HepG2 (cell line): ENCODE measurements around the gene CCDC183. TPM values are rescaled to one million over a fixed set of nuclear protein-coding genes. Genes with fewer than 3 reads are reported as not detected.
A peak's percentile ranks its signal among the peaks of the same experiment; 100 is the strongest.

Source experiments
- AFF4 ChIP-seq: sonication (generic); formaldehyde crosslinking; IDR thresholded peaks from 2 replicates; pipeline ENCODE4 v1.4.0; 2020; ENCODE audit warnings: missing genetic modification reagents
- BHLHE40 ChIP-seq: IDR thresholded peaks from 2 replicates; pipeline ENCODE4 v1.6.1; 2011; ENCODE audit warnings: low read length, improper control_type of control experiment
- DNMT3B ChIP-seq: conservative IDR thresholded peaks from 2 replicates; pipeline ENCODE4 v1.6.1; 2016; ENCODE audit warnings: missing biosample characterization, control low read depth
- ELF3 ChIP-seq: IDR thresholded peaks from 2 replicates; pipeline ENCODE4 v1.6.1; 2016; ENCODE audit warnings: missing genetic modification reagents, missing compliant biosample characterization
- ETV6 ChIP-seq: sonication (generic); formaldehyde crosslinking; conservative IDR thresholded peaks from 2 replicates; pipeline ENCODE4 v1.4.0; 2020; ENCODE audit warnings: missing genetic modification reagents
- GPN1 ChIP-seq: sonication (generic); formaldehyde crosslinking; IDR thresholded peaks from 2 replicates; pipeline ENCODE4 v1.5.1; 2020; ENCODE audit warnings: missing genetic modification reagents, borderline replicate concordance
- HBP1 ChIP-seq: IDR thresholded peaks from 2 replicates; pipeline ENCODE4 v1.6.1; 2016; ENCODE audit warnings: low read depth, control low read depth
- IRX3 ChIP-seq: sonication (generic); formaldehyde crosslinking; IDR thresholded peaks from 2 replicates; pipeline ENCODE4 v1.8.1; 2023; ENCODE audit warnings: mild to moderate bottlenecking, low read depth, missing genetic modification reagents, borderline replicate concordance
- KAT8 ChIP-seq: IDR thresholded peaks from 2 replicates; pipeline ENCODE4 v1.6.1; 2016; ENCODE audit warnings: missing genetic modification reagents, missing compliant biosample characterization
- KLF15 ChIP-seq: sonication (generic); formaldehyde crosslinking; IDR thresholded peaks from 2 replicates; pipeline ENCODE4 v1.8.1; 2023; ENCODE audit warnings: borderline replicate concordance, mild to moderate bottlenecking, inconsistent platforms, missing genetic modification reagents, mixed read lengths
- POLR2G ChIP-seq: fragments of 200-400 bp; formaldehyde crosslinking; IDR thresholded peaks from 2 replicates; pipeline ENCODE4 v1.6.1; 2018; ENCODE audit warnings: mild to moderate bottlenecking, low read depth, low read length, moderate library complexity
- RARA ChIP-seq: IDR thresholded peaks from 2 replicates; pipeline ENCODE4 v1.6.1; 2016; ENCODE audit warnings: missing genetic modification reagents, missing compliant biosample characterization
- REL ChIP-seq: sonication (generic); formaldehyde crosslinking; conservative IDR thresholded peaks from 2 replicates; pipeline ENCODE4 v1.8.0; 2022; ENCODE audit warnings: mild to moderate bottlenecking, missing genetic modification reagents, moderate library complexity
- TOPORS ChIP-seq: sonication (generic); formaldehyde crosslinking; IDR thresholded peaks from 2 replicates; pipeline ENCODE4 v1.8.0; 2023; ENCODE audit warnings: mild to moderate bottlenecking, missing genetic modification reagents
- ZBTB14 ChIP-seq: sonication (generic); formaldehyde crosslinking; IDR thresholded peaks from 2 replicates; pipeline ENCODE4 v1.4.0; 2020; ENCODE audit warnings: missing genetic modification reagents
- ZBTB44 ChIP-seq: sonication (generic); formaldehyde crosslinking; IDR thresholded peaks from 2 replicates; pipeline ENCODE4 v1.4.0; 2020; ENCODE audit warnings: missing genetic modification reagents
- ZFAT ChIP-seq: sonication (generic); formaldehyde crosslinking; conservative IDR thresholded peaks from 2 replicates; pipeline ENCODE4 v1.8.1; 2023; ENCODE audit warnings: missing genetic modification reagents, inconsistent platforms
- ZMYM2 ChIP-seq: sonication (generic); formaldehyde crosslinking; IDR thresholded peaks from 2 replicates; pipeline ENCODE4 v1.8.0; 2022; ENCODE audit warnings: mild to moderate bottlenecking, missing genetic modification reagents
- ZNF451 ChIP-seq: sonication (generic); formaldehyde crosslinking; IDR thresholded peaks from 2 replicates; pipeline ENCODE4 v1.5.0; 2020; ENCODE audit warnings: mild to moderate bottlenecking, missing genetic modification reagents
- ZNF563 ChIP-seq: sonication (generic); formaldehyde crosslinking; IDR thresholded peaks from 2 replicates; pipeline ENCODE4 v1.8.0; 2022; ENCODE audit warnings: mild to moderate bottlenecking, moderate library complexity, missing genetic modification reagents
- ZNF7 ChIP-seq: IDR thresholded peaks from 2 replicates; pipeline ENCODE4 v1.6.1; 2016; ENCODE audit warnings: missing biosample characterization, missing genetic modification reagents
- ZNF883 ChIP-seq: sonication (generic); formaldehyde crosslinking; IDR thresholded peaks from 2 replicates; pipeline ENCODE4 v1.5.1; 2020; ENCODE audit warnings: mild to moderate bottlenecking, missing genetic modification reagents; ENCODE audit errors: not compliant biosample characterization
- ZSCAN9 ChIP-seq: IDR thresholded peaks from 2 replicates; pipeline ENCODE4 v1.6.1; 2016; ENCODE audit warnings: borderline replicate concordance
- polyA plus RNA-seq, 8 experiments: library from polyadenylated mRNA; depleted of rRNA in 3 of 8; stranded (reverse) in 7 of 8; unstranded in 1 of 8; fragments of >200 nt; fragmentation: Illumina TruSeq in 4 of 8; extraction: Trizol in 4 of 8; gene quantifications; 2 replicates each; pipeline versions ENCODE4 v1.2.1 to v1.2.3, GENCODE V29; 2011 to 2016; ENCODE audit warnings: low read depth in 4 of 8, missing spikeins in 1 of 8, mixed read lengths in 1 of 8; ENCODE audit not compliant: insufficient read depth in 1 of 8
- total RNA-seq, 5 experiments: library from RNA; depleted of rRNA; stranded (reverse); fragments of >200 nt; fragmentation: Illumina TruSeq; extraction: Trizol; gene quantifications; 2 replicates each; pipeline ENCODE4 v1.2.3, GENCODE V29; 2016; ENCODE audit warnings: low read depth in 1 of 5

Gene CCDC183
- total and polyA plus RNA-seq, 2 of the 13 experiments (the other 11 are each of a cell fraction or from before 2014, with no cell fraction given), result 5.0 to 66.4 TPM

GRCh38 chr9:136807281-136808074 is 11.3 kb downstream of the CCDC183 start, which contains the start of gene RABL6 (continued):
- TF ChIP-seq ZNF7 (CRISPR knock-in tag), result no peak
- TF ChIP-seq HBP1 (CRISPR knock-in tag), result no peak
- no peak for TF ChIP-seq ZBTB44 (CRISPR knock-in tag)
- TF ChIP-seq REL (CRISPR knock-in tag), result 0 out of 2 replicates have a peak, but pooled peaks have one; percentile 33
- peak; percentile 42 for TF ChIP-seq ZBTB14 (CRISPR knock-in tag)
- TF ChIP-seq ZNF883 (CRISPR knock-in tag), result no peak
- TF ChIP-seq DNMT3B, result no peak
- no peak for TF ChIP-seq ZSCAN9 (CRISPR knock-in tag)
- no peak for TF ChIP-seq RARA
- TF ChIP-seq ZFAT (CRISPR knock-in tag), result 0 out of 2 replicates have a peak, but pooled peaks have one; percentile 39
- TF ChIP-seq ETV6 (CRISPR knock-in tag), result no peak; the same call in 1 of the 2 replicates
- no peak for TF ChIP-seq BHLHE40
- TF ChIP-seq ELF3, result no peak
- TF ChIP-seq KAT8, result 0 out of 2 replicates have a peak, but pooled peaks have one; percentile 39
- no peak; the same call in none of the 2 replicates for TF ChIP-seq ZNF563 (CRISPR knock-in tag)
- peak; percentile 52; the same call in 1 of the 2 replicates for TF ChIP-seq AFF4
- TF ChIP-seq IRX3 (CRISPR knock-in tag), result no peak
- no peak; the same call in 1 of the 2 replicates for TF ChIP-seq TOPORS
- TF ChIP-seq POLR2G, result peak; percentile 63; the same call in 1 of the 2 replicates
- TF ChIP-seq ZMYM2 (CRISPR knock-in tag), result no peak
- no peak for TF ChIP-seq KLF15
- TF ChIP-seq ZNF451 (CRISPR knock-in tag), result no peak
- 0 out of 2 replicates have a peak, but pooled peaks have one; percentile 32 for TF ChIP-seq GPN1 (CRISPR knock-in tag)
